Placental pericyte (primary cell): Measurements from ENCODE around the gene TNFRSF8. TPM values are rescaled to one million over a fixed set of nuclear protein-coding genes. Genes with fewer than 3 reads are reported as not detected.

ENCODE experiments used
- small RNA-seq: library from RNA; depleted of rRNA; stranded (forward); fragments of <200 nt; gene quantifications from one replicate; pipeline ENCODE3, GENCODE V24; 2012; ENCODE audit warnings: low replicate concordance
- total RNA-seq: library from RNA; depleted of rRNA; stranded (reverse); fragments of >200 nt; gene quantifications from 2 replicates; pipeline ENCODE4 v1.2.3, GENCODE V29; 2012

Gene TNFRSF8
- under 0.01 and 0.14 TPM in 2 replicates for total RNA-seq

GRCh38 chr1:12063141-12064072 is at the start of gene TNFRSF8:
TSS of gene TNFRSF8 (plus strand) at chr1:12063303. CDS start at chr1:12063599, 296 bp downstream.

DNA sequence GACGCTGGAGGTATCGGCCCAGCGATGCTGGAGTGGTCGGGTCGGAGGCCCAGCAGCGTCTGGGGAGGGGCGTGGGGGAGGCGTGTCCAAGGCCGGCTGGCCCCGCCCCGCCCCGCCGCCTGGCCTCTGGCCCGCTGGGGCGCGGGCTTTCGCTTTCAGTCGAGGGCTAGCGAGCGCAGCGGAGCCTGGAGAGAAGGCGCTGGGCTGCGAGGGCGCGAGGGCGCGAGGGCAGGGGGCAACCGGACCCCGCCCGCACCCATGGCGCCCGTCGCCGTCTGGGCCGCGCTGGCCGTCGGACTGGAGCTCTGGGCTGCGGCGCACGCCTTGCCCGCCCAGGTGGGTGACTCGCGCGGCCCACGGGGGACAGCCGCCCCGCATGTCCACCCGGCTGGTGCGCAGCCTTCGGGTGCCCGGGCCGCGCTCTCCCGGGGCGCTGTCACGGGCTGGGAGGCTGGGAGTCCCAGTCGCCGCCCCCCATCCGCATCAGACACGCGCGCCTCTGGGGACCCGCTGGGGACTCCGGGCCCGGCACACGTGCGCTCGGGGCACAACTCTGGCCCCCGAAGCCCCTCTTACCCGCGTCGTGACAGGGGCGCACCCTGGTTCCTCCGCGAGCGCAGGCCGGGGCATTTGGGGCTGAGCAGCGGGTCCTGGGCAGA is 103.9 kb downstream of the TNFRSF8 start, which contains the start of gene TNFRSF1B:
TNFRSF1B (plus strand) TSS at position 158 of the 659 bp plus-strand sequence; CDS start at position 259, 101 bp downstream.

Small RNA genes within 50 kb of the gene (small RNA-seq; reads per million reads assigned to genes)
- not detected for gene AL096840.1
- not detected for gene MIR4632
- gene MIR6729, result not detected
- not detected for gene RF00019
- not detected for gene RN7SL649P
- not detected for gene RNU6-777P
- gene RPL23AP89, result not detected

Other genes with a start within 250 kb of the TNFRSF8 start
- gene NPPA, start 215.5 kb upstream of the TNFRSF8 start, total RNA-seq, result not detected in 2 replicates
- gene NPPB, start 204.4 kb upstream of the TNFRSF8 start, total RNA-seq, result 0.44 and 1.1 TPM in 2 replicates
- 61.5 and 124 TPM in 2 replicates for gene KIAA2013, start 136.9 kb upstream of the TNFRSF8 start, total RNA-seq
- gene PLOD1, start 128.6 kb upstream of the TNFRSF8 start, total RNA-seq, result 369 and 388 TPM in 2 replicates
- 72.4 and 97.9 TPM in 2 replicates for gene MFN2, start 82.9 kb upstream of the TNFRSF8 start, total RNA-seq
- gene MIIP, start 43.8 kb upstream of the TNFRSF8 start, total RNA-seq, result 28.2 and 40.2 TPM in 2 replicates
- 14.2 and 53.8 TPM in 2 replicates for gene TNFRSF1B, start 103.7 kb downstream of the TNFRSF8 start, total RNA-seq
- 32.0 and 39.1 TPM in 2 replicates for gene VPS13D, start 166.7 kb downstream of the TNFRSF8 start, total RNA-seq